ENCODE results near the gene MTA1. TPM values are rescaled to one million over a fixed set of nuclear protein-coding genes. Genes with fewer than 3 reads are reported as not detected.

Gene MTA1
- total and polyA plus RNA-seq, 8 donors, result 24.9 to 183 (median 54.1) TPM

DNA sequence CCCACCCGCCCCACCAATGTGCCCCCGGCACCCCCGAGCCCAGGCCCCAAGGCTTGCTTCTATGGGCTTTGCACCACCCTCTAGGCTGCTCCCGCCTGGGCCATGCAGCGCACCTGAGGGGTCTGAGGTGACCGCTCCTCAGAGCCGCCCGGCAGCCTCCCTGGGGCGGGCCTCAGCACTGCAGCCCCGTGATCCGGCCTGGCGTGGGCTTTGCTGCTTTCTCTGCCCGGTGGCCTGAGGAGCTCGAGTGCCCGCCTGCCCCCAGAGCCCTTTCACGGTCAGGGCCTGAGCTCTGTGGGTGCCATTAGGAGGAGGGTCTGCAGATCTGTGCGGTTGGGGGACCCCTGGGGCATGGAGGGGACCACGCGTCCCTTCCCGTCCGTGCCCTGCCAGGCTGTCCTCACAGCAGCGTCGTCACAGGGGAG lies 6.2 kb downstream of the MTA1 start:
- H3K4me3 ChIP-seq, result no peak overlapping the region
- H3K9me3 ChIP-seq, result peaks cover 0 to 3% (median 0%) of the 10 kb centered on the region in 4 donors
- TF ChIP-seq POLR2AphosphoS5 (IDR thresholded peaks at IDR 0.05) (no peak), POLR2A (IDR thresholded peaks at IDR 0.05) (no peak), EP300 (IDR thresholded peaks at IDR 0.05) (no peak)
- TF ChIP-seq, protein P1, sequence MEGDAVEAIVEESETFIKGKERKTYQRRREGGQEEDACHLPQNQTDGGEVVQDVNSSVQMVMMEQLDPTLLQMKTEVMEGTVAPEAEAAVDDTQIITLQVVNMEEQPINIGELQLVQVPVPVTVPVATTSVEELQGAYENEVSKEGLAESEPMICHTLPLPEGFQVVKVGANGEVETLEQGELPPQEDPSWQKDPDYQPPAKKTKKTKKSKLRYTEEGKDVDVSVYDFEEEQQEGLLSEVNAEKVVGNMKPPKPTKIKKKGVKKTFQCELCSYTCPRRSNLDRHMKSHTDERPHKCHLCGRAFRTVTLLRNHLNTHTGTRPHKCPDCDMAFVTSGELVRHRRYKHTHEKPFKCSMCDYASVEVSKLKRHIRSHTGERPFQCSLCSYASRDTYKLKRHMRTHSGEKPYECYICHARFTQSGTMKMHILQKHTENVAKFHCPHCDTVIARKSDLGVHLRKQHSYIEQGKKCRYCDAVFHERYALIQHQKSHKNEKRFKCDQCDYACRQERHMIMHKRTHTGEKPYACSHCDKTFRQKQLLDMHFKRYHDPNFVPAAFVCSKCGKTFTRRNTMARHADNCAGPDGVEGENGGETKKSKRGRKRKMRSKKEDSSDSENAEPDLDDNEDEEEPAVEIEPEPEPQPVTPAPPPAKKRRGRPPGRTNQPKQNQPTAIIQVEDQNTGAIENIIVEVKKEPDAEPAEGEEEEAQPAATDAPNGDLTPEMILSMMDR (IDR thresholded peaks at IDR 0.05), result no peak
- peaks cover 0 to 37% (median 20%) of the 10 kb centered on the region in 4 donors for H3K36me3 ChIP-seq
- WGBS, 5 donors, result 91 to 99% (median 95%) methylated on average over 9 to 23 of the region's 23 CpGs
- H3K27me3 ChIP-seq, result no peaks in the 10 kb centered on the region
- intact Hi-C loops (cut with DNase I; ENCODE audit: low total_unique reads), result no loop called here
- H3K4me1 ChIP-seq, result peaks cover 18 to 31% (median 22%) of the 10 kb centered on the region in 4 donors
- H3K27ac ChIP-seq, result no peak overlapping the region
- DNase-seq, result no peak

DNA sequence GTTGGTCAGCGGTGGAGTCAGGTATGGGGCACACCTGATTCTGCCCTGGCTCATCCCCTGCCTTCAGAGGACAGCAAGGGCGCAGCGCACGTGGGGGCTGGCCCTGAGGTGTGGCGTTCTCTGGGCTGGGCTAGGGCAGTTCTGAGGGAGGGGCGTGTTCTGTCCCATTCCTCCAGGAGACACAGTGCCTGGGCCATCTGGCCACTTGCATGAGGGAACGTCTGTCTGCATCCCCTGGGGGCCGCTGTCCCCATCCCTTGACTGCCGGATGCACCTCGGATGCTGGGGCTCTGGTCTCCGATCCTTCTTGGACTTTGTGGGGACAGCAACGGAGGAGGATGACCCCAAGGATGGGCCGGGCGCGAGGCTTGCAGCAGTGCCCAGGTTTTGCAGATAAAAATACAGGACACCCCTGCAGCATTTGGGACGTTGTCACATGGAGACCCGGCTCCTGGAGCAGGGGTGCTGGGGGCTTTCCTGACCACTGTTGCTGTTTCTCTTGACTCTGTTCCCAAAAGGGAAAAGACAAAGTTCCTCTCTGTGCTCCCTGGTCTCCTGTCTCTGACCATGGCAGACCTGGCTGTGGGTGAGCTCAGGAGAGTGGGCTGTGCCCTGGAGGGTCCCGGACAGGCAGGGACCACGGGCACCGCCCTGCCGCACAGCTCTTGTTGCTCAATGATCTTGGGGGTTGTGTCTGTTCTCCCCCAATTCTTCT lies 6.9 kb downstream of the MTA1 start:
- DNase-seq, result no peak
- intact Hi-C loops (cut with DNase I; ENCODE audit: low total_unique reads), result no loop called here
- Histone ChIP-seq H3K27me3 (no peaks in the 10 kb centered on the region), H3K9me3 (peaks cover 0 to 3% (median 0%) of the 10 kb centered on the region in 4 donors), H3K4me1 (peaks cover 10 to 28% (median 15%) of the 10 kb centered on the region in 4 donors), H3K36me3 (peaks cover 0 to 44% (median 20%) of the 10 kb centered on the region in 4 donors), H3K27ac (no peak overlapping the region), H3K4me3 (no peak overlapping the region)
- TF ChIP-seq, protein P1 (IDR thresholded peaks at IDR 0.05), result no peak
- no peak for TF ChIP-seq POLR2A (IDR thresholded peaks at IDR 0.05)
- no peak for TF ChIP-seq EP300 (IDR thresholded peaks at IDR 0.05)
- TF ChIP-seq POLR2AphosphoS5 (IDR thresholded peaks at IDR 0.05), result no peak
- 93 to 99% (median 98%) methylated on average over 20 to 21 of the region's 21 CpGs for whole genome bisulfite sequencing, 5 donors

DNA sequence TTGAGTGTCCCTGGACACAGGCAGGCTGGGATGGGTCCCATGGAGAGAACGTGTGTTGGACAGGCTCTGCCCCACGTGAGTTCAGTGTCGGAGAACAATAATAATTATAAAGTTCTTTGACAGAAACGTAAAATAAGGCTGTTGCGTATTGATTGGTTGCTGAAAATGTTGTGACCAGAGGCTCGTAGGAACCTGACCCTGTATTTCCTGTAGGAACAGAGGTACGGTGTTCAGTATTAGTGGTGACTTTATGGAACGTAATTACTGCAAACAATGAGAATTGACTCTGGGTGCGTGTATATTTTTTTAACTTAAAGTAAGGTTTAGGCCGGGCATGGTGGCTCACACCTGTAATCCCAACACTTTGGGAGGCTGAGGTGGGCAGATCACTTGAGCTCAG lies 7.8 kb downstream of the MTA1 start:
- H3K4me3 ChIP-seq, result no peak overlapping the region
- H3K9me3 ChIP-seq, result peaks cover 0 to 3% (median 0%) of the 10 kb centered on the region in 4 donors
- no peak for DNase-seq
- TF ChIP-seq, protein P1 (IDR thresholded peaks at IDR 0.05), result no peak
- TF ChIP-seq POLR2A (IDR thresholded peaks at IDR 0.05), result no peak
- no peak for TF ChIP-seq EP300 (IDR thresholded peaks at IDR 0.05)
- no peak for TF ChIP-seq POLR2AphosphoS5 (IDR thresholded peaks at IDR 0.05)
- no peaks in the 10 kb centered on the region for H3K27me3 ChIP-seq
- H3K36me3 ChIP-seq, result peaks cover 0 to 46% (median 20%) of the 10 kb centered on the region in 4 donors
- H3K27ac ChIP-seq, result no peak overlapping the region
- intact Hi-C loops (cut with DNase I; ENCODE audit: low total_unique reads), result no loop called here
- WGBS, 5 donors, result 96 to 98% (median 96%) methylated on average over 10 of the region's 10 CpGs
- peaks cover 2 to 19% (median 7%) of the 10 kb centered on the region in 4 donors for H3K4me1 ChIP-seq

DNA sequence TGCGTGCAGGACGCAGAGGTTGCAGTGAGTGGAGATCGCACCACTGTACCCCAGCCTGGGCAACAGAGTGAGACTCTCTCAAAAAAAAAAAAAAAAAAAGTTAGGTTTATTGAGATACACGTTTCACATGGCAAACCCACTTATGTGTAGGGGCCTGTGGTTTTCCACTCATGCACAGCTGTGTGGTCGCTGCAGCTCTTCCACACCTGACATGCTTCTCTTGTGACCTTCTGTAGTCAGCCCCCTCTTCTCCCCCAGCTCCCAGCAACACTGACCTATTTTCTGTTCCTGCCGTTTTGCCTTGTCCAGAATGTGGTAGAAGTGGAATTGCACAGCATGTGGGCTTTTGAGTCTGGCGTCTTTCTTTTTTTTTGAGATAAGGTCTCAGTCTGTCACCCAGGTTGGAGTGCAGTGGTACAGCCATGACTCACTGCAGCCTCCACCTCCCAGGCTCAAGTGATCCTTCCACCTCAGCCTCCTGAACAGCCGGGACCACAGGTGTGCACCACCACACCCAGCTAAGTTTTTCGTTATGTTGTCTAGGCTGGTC lies 8.4 kb downstream of the MTA1 start:
- DNase-seq, result no peak
- Histone ChIP-seq H3K27ac (no peak overlapping the region), H3K9me3 (peaks cover 0 to 3% (median 0%) of the 10 kb centered on the region in 4 donors), H3K27me3 (no peaks in the 10 kb centered on the region), H3K4me1 (peaks cover 0 to 15% (median 3%) of the 10 kb centered on the region in 4 donors), H3K36me3 (peaks cover 0 to 46% (median 20%) of the 10 kb centered on the region in 4 donors), H3K4me3 (no peak overlapping the region)
- intact Hi-C loops (cut with DNase I; ENCODE audit: low total_unique reads), result no loop called here
- 86 to 94% (median 93%) methylated on average over 9 of the region's 9 CpGs for WGBS, 5 donors
- TF ChIP-seq POLR2AphosphoS5 (IDR thresholded peaks at IDR 0.05), result no peak
- no peak for TF ChIP-seq EP300 (IDR thresholded peaks at IDR 0.05)
- no peak for TF ChIP-seq POLR2A (IDR thresholded peaks at IDR 0.05)
- TF ChIP-seq, protein P1 (IDR thresholded peaks at IDR 0.05), result no peak

Measured in stomach (tissue), 9 donors.